Kidney (tissue), 14 donors: ENCODE measurements around the gene CXCR6. TPM values are rescaled to one million over a fixed set of nuclear protein-coding genes. Genes with fewer than 3 reads are reported as not detected.

Source experiments
- DNase-seq, 5 donors: peaks; one replicate each; pipeline ENCODE4 v3.0.0-alpha.2; 2013 to 2020
- FAIRE-seq: peaks from 2 replicates; lab custom pipeline; 2012; peaks lifted over from hg19 to GRCh38; lab: Jason Lieb, UNC
- H3K27ac ChIP-seq, 2 donors: one replicate each; pipeline ENCODE4 v1.7.0; 2013; ENCODE audit warnings: low read depth in 2 of 2, low read length in 2 of 2, inconsistent platforms in 1 of 2
- H3K27me3 ChIP-seq: one replicate; pipeline ENCODE4 v1.7.1; 2013; ENCODE audit warnings: low read length, inconsistent platforms; ENCODE audit not compliant: control insufficient read depth, insufficient read depth
- H3K36me3 ChIP-seq, 3 donors: one replicate each; pipeline versions ENCODE4 v1.7.0 to v1.7.1; 2013; ENCODE audit warnings: low read length in 3 of 3, control low read depth in 1 of 3, inconsistent platforms in 1 of 3; ENCODE audit not compliant: insufficient read depth in 3 of 3, control insufficient read depth in 2 of 3
- H3K4me1 ChIP-seq, 3 donors: one replicate each; pipeline versions ENCODE4 v1.7.0 to v1.7.1; 2013; ENCODE audit warnings: low read length in 3 of 3, inconsistent platforms in 1 of 3, low read depth in 1 of 3; ENCODE audit not compliant: control insufficient read depth in 2 of 3, insufficient read depth in 2 of 3
- H3K4me3 ChIP-seq, 3 donors: one replicate each; pipeline versions ENCODE4 v1.7.0 to v1.8.1; 2013; ENCODE audit warnings: low read length in 3 of 3, control low read depth in 1 of 3, inconsistent platforms in 1 of 3
- H3K9ac ChIP-seq, 3 donors: one replicate each; pipeline versions ENCODE4 v1.7.0 to v1.7.1; 2013; ENCODE audit warnings: low read length in 3 of 3, control low read depth in 1 of 3, inconsistent platforms in 1 of 3
- H3K9me3 ChIP-seq, 3 donors: one replicate each; pipeline versions ENCODE4 v1.7.0 to v1.7.1; 2013; ENCODE audit warnings: low read length in 3 of 3, control low read depth in 1 of 3, inconsistent platforms in 1 of 3; ENCODE audit not compliant: control insufficient read depth in 2 of 3, insufficient read depth in 1 of 3
- intact Hi-C: fragments of 100-400 bp; cut with DNase I; formaldehyde crosslinking; loops from one replicate; pipeline ENCODE4 v1.11.1; 2022
- polyA plus RNA-seq: library from polyadenylated mRNA; stranded (reverse); fragments of 350-450 nt; fragmentation: Illumina TruSeq; extraction: RNeasy Lipid Tissue Mini Kit (QIAGEN cat#74804); gene quantifications from one replicate; pipeline ENCODE4 v1.2.3, GENCODE V29; 2014; ENCODE audit warnings: low read depth, low replicate concordance; ENCODE audit not compliant: insufficient read depth
- total RNA-seq: library from RNA; stranded (reverse); fragmentation: NEBNext Ultra II Directional; extraction: Animal tissue kit (Norgen Biotek cat#: 25700); gene quantifications from one replicate; pipeline ENCODE4 v1.2.1, GENCODE V29; 2021
- TF ChIP-seq, protein P1 (sequence below): IDR thresholded peaks from 3 replicates; pipeline ENCODE4 v1.5.1; 2012; ENCODE audit warnings: mild to moderate bottlenecking, moderate library complexity, borderline replicate concordance; ENCODE audit not compliant: insufficient read depth; ENCODE audit errors: extremely low read depth
- donor health status: control.
- donor health status: control.
- donor health status: control.
- donor health status: control.
- donor health status: control.
- donor health status: DM: yes; HTN: yes; CAD: no.
- donor health status: Normal renal cell carcinoma (clear cell type).

Gene CXCR6
- total and polyA plus RNA-seq, 2 donors from 2014 or later = 0.39 to 2.7 TPM

DNA sequence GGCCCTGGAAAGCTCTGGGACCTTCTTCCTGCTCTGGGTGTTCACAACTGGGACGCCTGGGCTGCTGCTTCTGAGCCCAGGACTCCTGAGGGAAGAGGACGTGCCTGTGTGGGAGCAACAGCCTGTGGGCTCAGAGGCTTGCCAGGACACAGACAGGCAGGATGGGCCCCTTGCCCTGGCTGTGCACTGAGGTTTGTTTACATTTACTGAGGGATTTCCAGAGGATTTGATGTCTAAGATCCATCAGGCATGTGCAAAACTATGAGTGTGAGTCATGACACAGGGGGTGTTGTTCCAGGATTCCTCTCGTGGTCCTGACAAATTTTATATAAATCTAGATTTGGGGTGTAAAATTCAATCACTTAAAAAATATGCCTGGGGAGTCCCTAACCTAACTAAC is 46.3 kb upstream of the CXCR6 start:
- intact Hi-C loops = no loop called here
- FAIRE-seq = no peak

DNA sequence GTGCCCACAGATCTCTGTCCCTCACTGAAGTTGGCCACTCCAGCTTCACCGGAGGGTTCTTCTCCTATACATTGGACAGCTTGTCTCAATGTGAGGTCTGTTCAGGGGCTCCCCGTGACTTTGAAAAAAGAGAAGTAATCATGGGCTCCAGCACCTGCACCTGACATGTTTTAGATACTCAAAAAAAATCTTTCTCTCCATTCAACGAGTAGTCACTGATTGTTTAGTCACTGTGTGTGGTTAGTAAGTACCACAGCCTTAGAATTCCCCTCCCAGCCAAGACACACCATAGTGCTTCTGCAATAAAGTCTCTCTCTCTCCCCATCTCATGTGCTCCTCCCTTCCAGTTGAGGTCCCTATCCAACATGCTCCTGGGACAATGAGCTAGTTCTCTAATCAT is 38.3 kb upstream of the CXCR6 start:
- H3K4me3 ChIP-seq = no peak overlapping the region
- intact Hi-C loops = no loop called here
- no peaks in the 10 kb centered on the region for H3K9me3 ChIP-seq
- no peaks in the 10 kb centered on the region for H3K36me3 ChIP-seq
- DNase-seq (no peak), FAIRE-seq (no peak)
- TF ChIP-seq, protein P1, sequence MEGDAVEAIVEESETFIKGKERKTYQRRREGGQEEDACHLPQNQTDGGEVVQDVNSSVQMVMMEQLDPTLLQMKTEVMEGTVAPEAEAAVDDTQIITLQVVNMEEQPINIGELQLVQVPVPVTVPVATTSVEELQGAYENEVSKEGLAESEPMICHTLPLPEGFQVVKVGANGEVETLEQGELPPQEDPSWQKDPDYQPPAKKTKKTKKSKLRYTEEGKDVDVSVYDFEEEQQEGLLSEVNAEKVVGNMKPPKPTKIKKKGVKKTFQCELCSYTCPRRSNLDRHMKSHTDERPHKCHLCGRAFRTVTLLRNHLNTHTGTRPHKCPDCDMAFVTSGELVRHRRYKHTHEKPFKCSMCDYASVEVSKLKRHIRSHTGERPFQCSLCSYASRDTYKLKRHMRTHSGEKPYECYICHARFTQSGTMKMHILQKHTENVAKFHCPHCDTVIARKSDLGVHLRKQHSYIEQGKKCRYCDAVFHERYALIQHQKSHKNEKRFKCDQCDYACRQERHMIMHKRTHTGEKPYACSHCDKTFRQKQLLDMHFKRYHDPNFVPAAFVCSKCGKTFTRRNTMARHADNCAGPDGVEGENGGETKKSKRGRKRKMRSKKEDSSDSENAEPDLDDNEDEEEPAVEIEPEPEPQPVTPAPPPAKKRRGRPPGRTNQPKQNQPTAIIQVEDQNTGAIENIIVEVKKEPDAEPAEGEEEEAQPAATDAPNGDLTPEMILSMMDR = no peak
- H3K9ac ChIP-seq = no peak overlapping the region
- no peak overlapping the region for H3K27ac ChIP-seq
- no peaks in the 10 kb centered on the region for H3K4me1 ChIP-seq
- H3K27me3 ChIP-seq = no peaks in the 10 kb centered on the region

More for the DNA sequence above, 46.3 kb upstream of the CXCR6 start:
- TF ChIP-seq, protein P1 = no peak
- Histone ChIP-seq H3K9me3 (no peaks in the 10 kb centered on the region), H3K27ac (no peak overlapping the region), H3K4me3 (no peak overlapping the region), H3K36me3 (no peaks in the 10 kb centered on the region), H3K9ac (no peak overlapping the region), H3K4me1 (no peaks in the 10 kb centered on the region), H3K27me3 (no peaks in the 10 kb centered on the region)
- no peak for DNase-seq

DNA sequence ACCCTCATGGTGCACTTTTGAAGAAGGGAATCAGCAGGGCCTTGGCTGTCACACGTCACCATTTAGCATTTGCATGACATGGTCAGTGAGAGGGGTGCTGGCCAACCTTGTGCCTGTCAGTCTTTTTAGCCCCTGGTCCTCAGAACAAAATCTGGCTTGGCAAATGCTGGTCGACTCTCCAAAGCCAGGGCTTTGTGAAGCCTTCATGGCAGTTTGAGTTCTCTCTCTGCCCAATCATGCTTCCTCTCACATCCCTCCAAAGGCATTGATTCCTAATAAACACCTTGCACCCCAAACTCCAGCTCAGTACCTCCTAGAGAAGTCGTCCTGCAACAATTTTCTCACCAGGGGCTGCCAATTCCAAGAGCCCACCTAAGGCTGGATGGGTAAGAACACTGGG is 37.5 kb upstream of the CXCR6 start:
- Histone ChIP-seq H3K27me3 (no peaks in the 10 kb centered on the region), H3K4me1 (no peaks in the 10 kb centered on the region), H3K27ac (no peak overlapping the region), H3K4me3 (no peak overlapping the region), H3K9ac (no peak overlapping the region), H3K9me3 (no peaks in the 10 kb centered on the region), H3K36me3 (no peaks in the 10 kb centered on the region)
- no peak for DNase-seq
- TF ChIP-seq, protein P1 = no peak
- intact Hi-C loops = no loop called here
- FAIRE-seq = no peak
